KMS-11 (cell line): ENCODE results near the gene CLIC3.

Experiments
- H2AFZ ChIP-seq: fragments of 200-600 bp; sonication (generic); 2 replicates; pipeline ENCODE4 v1.6.1; 2016; ENCODE audit warnings: antibody characterized with exemption, mixed run types, low read depth
- H3K27ac ChIP-seq: fragments of 200-600 bp; sonication (generic); 2 replicates; pipeline ENCODE4 v1.6.1; 2016; ENCODE audit warnings: mild to moderate bottlenecking, mixed run types
- H3K27me3 ChIP-seq: fragments of 200-600 bp; sonication (generic); 2 replicates; pipeline ENCODE4 v1.6.1; 2017; ENCODE audit warnings: mild to moderate bottlenecking, low read depth, mixed run types, moderate library complexity; ENCODE audit not compliant: insufficient read depth
- H3K36me3 ChIP-seq: fragments of 200-600 bp; sonication (generic); 2 replicates; pipeline ENCODE4 v1.6.1; 2017; ENCODE audit warnings: mild to moderate bottlenecking, mixed run types; ENCODE audit not compliant: insufficient read depth
- H3K4me1 ChIP-seq: fragments of 200-600 bp; sonication (generic); 2 replicates; pipeline ENCODE4 v1.6.1; 2016; ENCODE audit warnings: mild to moderate bottlenecking, low read depth, mixed run types; ENCODE audit not compliant: poor library complexity, severe bottlenecking
- H3K4me2 ChIP-seq: fragments of 200-600 bp; sonication (generic); 2 replicates; pipeline ENCODE4 v1.7.0; 2016; ENCODE audit warnings: mild to moderate bottlenecking, mixed run types
- H3K4me3 ChIP-seq: fragments of 200-600 bp; sonication (generic); IDR thresholded peaks from 2 replicates; pipeline ENCODE4 v1.6.1; 2017; ENCODE audit warnings: low read depth, low read length, mixed read lengths; ENCODE audit not compliant: insufficient read depth
- H3K79me2 ChIP-seq: fragments of 200-600 bp; sonication (generic); 2 replicates; pipeline ENCODE4 v1.6.1; 2016; ENCODE audit warnings: low read depth, mixed run types; ENCODE audit not compliant: insufficient read depth
- H3K9ac ChIP-seq: fragments of 200-600 bp; sonication (generic); 2 replicates; pipeline ENCODE4 v1.6.1; 2016; ENCODE audit warnings: mild to moderate bottlenecking, mixed run types
- H4K20me1 ChIP-seq: fragments of 200-600 bp; sonication (generic); 2 replicates; pipeline ENCODE4 v1.6.1; 2016; ENCODE audit warnings: mild to moderate bottlenecking, mixed run types; ENCODE audit not compliant: insufficient read depth
- CTCF ChIP-seq: fragments of 200-600 bp; sonication (generic); conservative IDR thresholded peaks from 2 replicates; pipeline ENCODE4 v1.6.1; 2017; ENCODE audit warnings: low read depth, mild to moderate bottlenecking, antibody characterized with exemption, low read length, moderate library complexity, mixed read lengths

The CLIC3 gene

GRCh38 chr9:136995772-136996311 lies 526 bp downstream of the CLIC3 start:
- Histone ChIP-seq H3K4me3 (no peak overlapping the region), H4K20me1 (no peaks in the 10 kb centered on the region), H3K9ac (no peak overlapping the region), H3K36me3 (no peaks in the 10 kb centered on the region), H2AFZ (no peak overlapping the region), H3K79me2 (no peaks in the 10 kb centered on the region), H3K4me1 (peaks cover 29% of the 10 kb centered on the region), H3K27ac (no peak overlapping the region), H3K27me3 (peaks cover 32% of the 10 kb centered on the region), H3K4me2 (no peak overlapping the region)
- no peak for TF ChIP-seq CTCF

GRCh38 chr9:136995362-136995761 lies 1.0 kb downstream of the CLIC3 start:
- Histone ChIP-seq H3K4me2 (no peak overlapping the region), H3K27ac (no peak overlapping the region), H3K4me1 (peaks cover 24% of the 10 kb centered on the region), H3K4me3 (no peak overlapping the region), H4K20me1 (no peaks in the 10 kb centered on the region), H3K9ac (no peak overlapping the region), H2AFZ (no peak overlapping the region), H3K27me3 (peaks cover 37% of the 10 kb centered on the region), H3K36me3 (no peaks in the 10 kb centered on the region), H3K79me2 (no peaks in the 10 kb centered on the region)
- TF ChIP-seq CTCF, result no peak

- Histone ChIP-seq H3K4me2 (no peak overlapping the region), H4K20me1 (no peaks in the 10 kb centered on the region), H3K36me3 (no peaks in the 10 kb centered on the region), H3K9ac (no peak overlapping the region), H3K4me1 (peaks cover 19% of the 10 kb centered on the region), H3K79me2 (no peaks in the 10 kb centered on the region), H3K27me3 (peaks cover 42% of the 10 kb centered on the region), H3K27ac (no peak overlapping the region), H3K4me3 (no peak overlapping the region), H2AFZ (no peak overlapping the region)
- no peak for TF ChIP-seq CTCF
Measured at GRCh38 chr9:136994888-136995230, 1.5 kb downstream of the CLIC3 start.

GRCh38 chr9:136994180-136994887 lies 2.0 kb downstream of the CLIC3 start:
- H3K27ac ChIP-seq, result no peak overlapping the region
- H3K4me3 ChIP-seq, result no peak overlapping the region
- no peak for TF ChIP-seq CTCF
- H3K79me2 ChIP-seq, result no peaks in the 10 kb centered on the region
- H2AFZ ChIP-seq, result no peak overlapping the region
- H4K20me1 ChIP-seq, result no peaks in the 10 kb centered on the region
- no peak overlapping the region for H3K9ac ChIP-seq
- H3K27me3 ChIP-seq, result peaks cover 46% of the 10 kb centered on the region
- H3K4me2 ChIP-seq, result no peak overlapping the region
- H3K36me3 ChIP-seq, result no peaks in the 10 kb centered on the region
- H3K4me1 ChIP-seq, result peaks cover 13% of the 10 kb centered on the region
